SK-N-SH (cell line): Measurements from ENCODE around the gene PJA2.
"Not testable (repeated sequence)": the region's sequence is repeated elsewhere in the genome, so short reads cannot be mapped to it uniquely, and the experiment has no call there.

Experiments used
- EP300 ChIP-seq, 2 experiments: IDR thresholded peaks; 2 replicates each; pipeline versions ENCODE4 v1.4.0 to v1.6.1; 2012; ENCODE audit warnings: borderline replicate concordance in 1 of 2, low read depth in 1 of 2, low read length in 1 of 2
- EZH2phosphoT487 ChIP-seq: fragments of 200-600 bp; sonication (generic); IDR thresholded peaks from 2 replicates; pipeline ENCODE4 v1.6.1; 2017; ENCODE audit warnings: low read depth, mixed run types, mild to moderate bottlenecking, antibody characterized with exemption, moderate library complexity, borderline replicate concordance
- NRF1 ChIP-seq: IDR thresholded peaks from 2 replicates; pipeline ENCODE4 v1.6.1; 2012; ENCODE audit warnings: low read depth, mild to moderate bottlenecking, low read length
- TF ChIP-seq, protein P1 (sequence below): fragments of 200-600 bp; sonication (generic); IDR thresholded peaks from 2 replicates; pipeline ENCODE4 v1.6.1; 2017; ENCODE audit warnings: antibody characterized with exemption, mild to moderate bottlenecking, moderate library complexity
- TF ChIP-seq, protein P2 (sequence below): IDR thresholded peaks from 2 replicates; pipeline ENCODE4 v1.6.1; 2012; ENCODE audit warnings: mild to moderate bottlenecking, low read depth, low read length, moderate library complexity

DNA sequence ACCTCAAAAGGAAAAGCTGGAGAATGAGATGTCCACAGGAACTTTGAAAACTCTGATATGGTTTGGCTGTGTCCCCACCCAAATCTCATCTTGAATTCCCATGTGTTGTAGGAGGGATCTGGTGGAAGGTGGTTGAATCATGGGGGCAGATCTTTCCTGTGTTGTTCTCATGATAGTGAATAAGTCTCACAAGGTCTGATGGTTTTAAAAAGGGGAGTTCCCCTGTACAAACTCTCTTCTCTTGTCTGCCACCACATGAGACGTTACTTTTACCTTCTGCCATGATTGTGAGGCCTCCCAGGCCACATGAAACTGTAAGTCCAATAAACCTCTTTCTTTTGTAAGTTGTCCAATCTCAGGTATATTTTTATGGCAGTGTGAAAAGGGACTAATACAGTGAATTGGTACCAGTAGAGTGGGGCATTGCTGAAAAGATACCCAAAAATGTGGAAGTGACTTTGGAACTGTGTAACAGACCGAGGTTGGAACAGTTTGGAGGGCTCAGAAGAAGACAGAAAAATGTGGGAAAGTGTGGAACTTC is 4.2 kb upstream of the PJA2 start:
- TF ChIP-seq, protein P1, sequence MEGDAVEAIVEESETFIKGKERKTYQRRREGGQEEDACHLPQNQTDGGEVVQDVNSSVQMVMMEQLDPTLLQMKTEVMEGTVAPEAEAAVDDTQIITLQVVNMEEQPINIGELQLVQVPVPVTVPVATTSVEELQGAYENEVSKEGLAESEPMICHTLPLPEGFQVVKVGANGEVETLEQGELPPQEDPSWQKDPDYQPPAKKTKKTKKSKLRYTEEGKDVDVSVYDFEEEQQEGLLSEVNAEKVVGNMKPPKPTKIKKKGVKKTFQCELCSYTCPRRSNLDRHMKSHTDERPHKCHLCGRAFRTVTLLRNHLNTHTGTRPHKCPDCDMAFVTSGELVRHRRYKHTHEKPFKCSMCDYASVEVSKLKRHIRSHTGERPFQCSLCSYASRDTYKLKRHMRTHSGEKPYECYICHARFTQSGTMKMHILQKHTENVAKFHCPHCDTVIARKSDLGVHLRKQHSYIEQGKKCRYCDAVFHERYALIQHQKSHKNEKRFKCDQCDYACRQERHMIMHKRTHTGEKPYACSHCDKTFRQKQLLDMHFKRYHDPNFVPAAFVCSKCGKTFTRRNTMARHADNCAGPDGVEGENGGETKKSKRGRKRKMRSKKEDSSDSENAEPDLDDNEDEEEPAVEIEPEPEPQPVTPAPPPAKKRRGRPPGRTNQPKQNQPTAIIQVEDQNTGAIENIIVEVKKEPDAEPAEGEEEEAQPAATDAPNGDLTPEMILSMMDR, result not testable (repeated sequence)
- TF ChIP-seq EZH2phosphoT487; NRF1; EP300 (IDR thresholded peaks at IDR 0.05; ENCODE audit: borderline replicate concordance in 1 of 2, low read depth in 1 of 2, low read length in 1 of 2): not testable (repeated sequence)
- TF ChIP-seq, protein P2, sequence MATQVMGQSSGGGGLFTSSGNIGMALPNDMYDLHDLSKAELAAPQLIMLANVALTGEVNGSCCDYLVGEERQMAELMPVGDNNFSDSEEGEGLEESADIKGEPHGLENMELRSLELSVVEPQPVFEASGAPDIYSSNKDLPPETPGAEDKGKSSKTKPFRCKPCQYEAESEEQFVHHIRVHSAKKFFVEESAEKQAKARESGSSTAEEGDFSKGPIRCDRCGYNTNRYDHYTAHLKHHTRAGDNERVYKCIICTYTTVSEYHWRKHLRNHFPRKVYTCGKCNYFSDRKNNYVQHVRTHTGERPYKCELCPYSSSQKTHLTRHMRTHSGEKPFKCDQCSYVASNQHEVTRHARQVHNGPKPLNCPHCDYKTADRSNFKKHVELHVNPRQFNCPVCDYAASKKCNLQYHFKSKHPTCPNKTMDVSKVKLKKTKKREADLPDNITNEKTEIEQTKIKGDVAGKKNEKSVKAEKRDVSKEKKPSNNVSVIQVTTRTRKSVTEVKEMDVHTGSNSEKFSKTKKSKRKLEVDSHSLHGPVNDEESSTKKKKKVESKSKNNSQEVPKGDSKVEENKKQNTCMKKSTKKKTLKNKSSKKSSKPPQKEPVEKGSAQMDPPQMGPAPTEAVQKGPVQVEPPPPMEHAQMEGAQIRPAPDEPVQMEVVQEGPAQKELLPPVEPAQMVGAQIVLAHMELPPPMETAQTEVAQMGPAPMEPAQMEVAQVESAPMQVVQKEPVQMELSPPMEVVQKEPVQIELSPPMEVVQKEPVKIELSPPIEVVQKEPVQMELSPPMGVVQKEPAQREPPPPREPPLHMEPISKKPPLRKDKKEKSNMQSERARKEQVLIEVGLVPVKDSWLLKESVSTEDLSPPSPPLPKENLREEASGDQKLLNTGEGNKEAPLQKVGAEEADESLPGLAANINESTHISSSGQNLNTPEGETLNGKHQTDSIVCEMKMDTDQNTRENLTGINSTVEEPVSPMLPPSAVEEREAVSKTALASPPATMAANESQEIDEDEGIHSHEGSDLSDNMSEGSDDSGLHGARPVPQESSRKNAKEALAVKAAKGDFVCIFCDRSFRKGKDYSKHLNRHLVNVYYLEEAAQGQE, result not testable (repeated sequence)
